ENCODE measurements around the gene KCTD16. TPM values are rescaled to one million over a fixed set of nuclear protein-coding genes. Genes with fewer than 3 reads are reported as not detected.

The KCTD16 gene
- total RNA-seq, 6 donors from 2014 or later = under 0.01 to 1.7 (median 0.27) TPM

- Histone ChIP-seq H3K4me1 (no peaks in the 10 kb centered on the region), H3K4me3 (no peak overlapping the region), H3K27ac (no peak overlapping the region), H3K36me3 (no peaks in the 10 kb centered on the region), H3K9me3 (no peaks in the 10 kb centered on the region), H3K27me3 (peaks cover 0 to 2% (median 0%) of the 10 kb centered on the region in 4 donors)
- no peak for DNase-seq
- ATAC-seq (ENCODE audit: low FRiP score in 2 of 2) = no peak
- WGBS, 2 donors = 71 to 76% methylated on average over 1 of the region's 1 CpG
- TF ChIP-seq CTCF (IDR thresholded peaks at IDR 0.05) = no peak
- no peak for TF ChIP-seq EP300 (IDR thresholded peaks at IDR 0.05)
- TF ChIP-seq POLR2A (IDR thresholded peaks at IDR 0.05) = no peak
- TF ChIP-seq POLR2AphosphoS5 (IDR thresholded peaks at IDR 0.05) = no peak
Measured at GRCh38 chr5:144210655-144211054, 40.0 kb downstream of the KCTD16 start.

DNA sequence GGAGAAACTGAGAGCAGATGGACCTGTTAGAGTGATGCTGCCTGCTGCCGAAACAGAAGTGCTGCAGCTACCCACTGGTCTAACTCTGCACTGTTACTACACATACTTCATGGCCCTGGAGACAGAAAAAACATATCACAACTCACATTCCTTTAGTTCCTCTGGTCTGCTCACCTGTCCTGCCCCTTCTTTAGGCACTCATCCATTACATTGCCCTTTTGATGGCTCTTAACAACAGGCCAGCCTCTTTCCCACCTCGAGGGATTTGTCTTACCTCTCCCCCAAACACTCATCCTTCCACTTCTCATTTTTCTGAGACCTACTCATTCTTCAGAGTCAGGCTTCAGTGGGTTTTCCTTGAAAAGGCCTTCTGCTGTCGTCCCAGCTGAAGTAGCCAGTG lies 49.2 kb downstream of the KCTD16 start:
- Histone ChIP-seq H3K9me3 (no peaks in the 10 kb centered on the region), H3K27ac (no peak overlapping the region), H3K4me1 (no peaks in the 10 kb centered on the region), H3K27me3 (no peaks in the 10 kb centered on the region), H3K36me3 (no peaks in the 10 kb centered on the region), H3K4me3 (no peak overlapping the region)
- 55 to 62% methylated on average over 3 of the region's 3 CpGs for WGBS, 2 donors
- ATAC-seq (ENCODE audit: low FRiP score in 2 of 2) (no peak), DNase-seq (no peak)
- no peak for TF ChIP-seq POLR2AphosphoS5 (IDR thresholded peaks at IDR 0.05)
- no peak for TF ChIP-seq CTCF (IDR thresholded peaks at IDR 0.05)
- no peak for TF ChIP-seq POLR2A (IDR thresholded peaks at IDR 0.05)
- TF ChIP-seq EP300 (IDR thresholded peaks at IDR 0.05) = no peak

DNA sequence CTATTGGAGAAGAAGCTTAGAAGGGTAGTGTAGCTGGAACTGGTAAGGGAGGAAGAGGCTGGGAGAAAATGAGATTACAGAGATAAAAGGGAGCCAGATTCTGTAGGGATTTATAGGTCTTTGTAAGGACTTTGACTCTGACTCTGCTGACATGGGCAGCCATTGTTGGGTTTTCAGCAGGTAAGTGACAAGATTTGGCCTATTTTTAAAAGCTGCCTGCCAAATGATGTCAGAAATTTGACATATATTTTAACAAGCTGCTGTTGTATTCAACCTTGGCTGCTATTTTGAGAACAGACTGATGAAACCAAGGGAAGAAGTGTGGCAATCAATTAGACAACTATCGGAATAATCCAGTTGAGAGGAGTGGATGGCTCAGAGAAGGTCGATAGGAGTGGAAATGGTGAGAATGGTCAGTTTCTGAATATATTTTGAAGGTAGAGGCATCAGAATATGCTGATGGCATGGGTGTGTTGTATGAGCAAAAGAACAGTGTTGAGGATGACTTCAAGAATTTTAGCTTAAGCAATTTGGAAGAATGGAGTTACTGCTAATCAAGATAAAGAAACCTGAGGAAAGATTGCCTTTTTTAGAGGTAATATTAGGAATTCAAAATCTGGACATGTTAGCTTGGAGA lies 56.8 kb downstream of the KCTD16 start:
- no peaks in the 10 kb centered on the region for H3K4me1 ChIP-seq
- H3K9me3 ChIP-seq = no peaks in the 10 kb centered on the region
- no peak overlapping the region for H3K4me3 ChIP-seq
- H3K27ac ChIP-seq = no peak overlapping the region
- no peak for DNase-seq
- no peak for ATAC-seq (ENCODE audit: low FRiP score in 2 of 2)
- TF ChIP-seq POLR2A (IDR thresholded peaks at IDR 0.05) (no peak), POLR2AphosphoS5 (IDR thresholded peaks at IDR 0.05) (no peak), EP300 (IDR thresholded peaks at IDR 0.05) (no peak), CTCF (IDR thresholded peaks at IDR 0.05) (no peak)
- H3K27me3 ChIP-seq = no peaks in the 10 kb centered on the region
- no peaks in the 10 kb centered on the region for H3K36me3 ChIP-seq
- WGBS, 2 donors = 81 to 85% methylated on average over 2 of the region's 2 CpGs

- TF ChIP-seq CTCF (IDR thresholded peaks at IDR 0.05) (no peak), POLR2A (IDR thresholded peaks at IDR 0.05) (no peak), EP300 (IDR thresholded peaks at IDR 0.05) (no peak), POLR2AphosphoS5 (IDR thresholded peaks at IDR 0.05) (no peak)
- ATAC-seq (ENCODE audit: low FRiP score in 2 of 2) (peak in 1 of 2 donors; percentile 16), DNase-seq (no peak)
- WGBS, 2 donors = 76 to 85% methylated on average over 4 of the region's 4 CpGs
- H3K27ac ChIP-seq = no peak overlapping the region
- H3K4me1 ChIP-seq = no peaks in the 10 kb centered on the region
- H3K9me3 ChIP-seq = no peaks in the 10 kb centered on the region
- H3K4me3 ChIP-seq = no peak overlapping the region
- H3K27me3 ChIP-seq = no peaks in the 10 kb centered on the region
- no peaks in the 10 kb centered on the region for H3K36me3 ChIP-seq
Measured at GRCh38 chr5:144230806-144231205, 60.1 kb downstream of the KCTD16 start.

- no peak for DNase-seq
- Histone ChIP-seq H3K27ac (no peak overlapping the region), H3K4me1 (no peaks in the 10 kb centered on the region), H3K36me3 (no peaks in the 10 kb centered on the region), H3K27me3 (no peaks in the 10 kb centered on the region), H3K4me3 (no peak overlapping the region), H3K9me3 (no peaks in the 10 kb centered on the region)
- TF ChIP-seq POLR2AphosphoS5 (IDR thresholded peaks at IDR 0.05) (no peak), EP300 (IDR thresholded peaks at IDR 0.05) (no peak), CTCF (IDR thresholded peaks at IDR 0.05) (no peak), POLR2A (IDR thresholded peaks at IDR 0.05) (no peak)
- 84 to 85% methylated on average over 5 of the region's 5 CpGs for WGBS, 2 donors
- no peak for ATAC-seq (ENCODE audit: low FRiP score in 2 of 2)
Measured at GRCh38 chr5:144232285-144232684, 61.6 kb downstream of the KCTD16 start.

Measured in upper lobe of left lung (tissue), 6 donors.